ENCODE results near the gene CA11. TPM values are rescaled to one million over a fixed set of nuclear protein-coding genes. Genes with fewer than 3 reads are reported as not detected.

CA11 gene
- total and polyA plus RNA-seq, 2 of the 8 experiments (the other 6 are each of a cell fraction or from before 2014, with no cell fraction given), result 51.7 to 71.4 TPM

DNA sequence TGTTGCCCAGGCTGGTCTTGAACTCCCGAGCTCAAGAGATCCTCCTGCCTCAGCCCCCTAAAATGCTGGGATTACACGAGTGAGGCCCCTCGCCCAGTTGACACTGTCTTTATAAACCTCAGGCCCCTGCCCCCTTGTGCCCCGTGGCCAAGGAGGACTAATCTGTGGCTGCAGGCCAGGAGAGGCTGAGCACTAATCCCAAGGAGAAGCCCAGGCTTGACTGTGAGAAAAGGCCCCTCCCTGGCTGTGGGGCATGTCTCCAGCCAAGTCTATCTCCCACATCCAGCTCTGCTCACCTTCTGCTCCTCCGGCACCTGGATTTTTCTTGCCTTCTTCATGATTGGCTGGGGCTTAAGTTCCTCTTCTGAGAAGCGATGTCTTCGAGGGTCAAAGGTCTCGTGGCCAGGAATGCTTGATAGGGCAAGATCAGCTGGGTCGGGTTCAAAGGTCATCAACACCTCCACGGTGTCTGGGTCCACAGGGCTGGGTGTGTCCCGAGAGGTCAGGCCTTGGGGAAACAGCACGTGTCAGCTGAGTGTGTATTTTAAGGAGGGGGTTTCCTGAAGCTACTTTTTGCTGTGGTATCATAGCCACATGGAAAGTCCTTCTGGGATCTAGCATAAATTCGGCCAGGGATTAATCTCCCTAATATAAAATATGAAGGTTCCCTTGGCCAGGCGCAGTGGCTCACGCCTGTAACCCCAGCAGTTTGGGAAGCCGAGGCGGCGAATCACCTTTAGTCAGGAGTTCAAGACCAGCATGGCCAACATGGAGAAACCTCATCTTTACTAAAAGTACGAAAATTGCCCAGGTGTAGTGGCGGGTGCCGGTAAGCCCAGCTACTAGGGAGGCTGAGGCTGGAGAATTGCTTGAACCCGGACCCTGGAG is 12.6 kb downstream of the CA11 start:
- no peak for FAIRE-seq
- H2AFZ ChIP-seq (ENCODE audit: low read length), result no peak overlapping the region
- 0 out of 2 replicates have a peak overlapping the region, but pooled peaks have one; percentile 21 for H2BK15ac ChIP-seq (ENCODE audit: low read length)
- no peak for TF ChIP-seq GTF2F1 (IDR thresholded peaks at IDR 0.05; ENCODE audit: borderline replicate concordance, low read depth, low read length)
- no peak for TF ChIP-seq GABPA (IDR thresholded peaks at IDR 0.05; ENCODE audit: borderline replicate concordance, insufficient read depth, low read length)
- no peak overlapping the region for H4K5ac ChIP-seq (ENCODE audit: insufficient read length, low read depth, low read length)
- H3K23ac ChIP-seq (ENCODE audit: insufficient read length), result no peak overlapping the region
- H3K27ac ChIP-seq (ENCODE audit: low read depth, low read length), result no peak overlapping the region
- no peak overlapping the region for H2BK5ac ChIP-seq (ENCODE audit: low read depth, low read length)
- WGBS, 2 experiments (ENCODE audit: extremely low coverage in 1 of 2, insufficient coverage in 1 of 2, insufficient read length in 1 of 2, insufficient replicate concordance in 2 of 2, low coverage in 1 of 2, low lambda C conversion rate in 2 of 2, missing lambda C conversion rate in 1 of 2), result 91% methylated on average over 22 of the region's 22 CpGs; no CpG with 5 or more reads in 1 of the 2 experiments
- H4K8ac ChIP-seq (ENCODE audit: extremely low read depth, insufficient read depth, low read length), result no peak overlapping the region
- peak overlapping the region; percentile 50 to 94; a peak in 1 of 4 replicates for H3K4me2 ChIP-seq (ENCODE audit: insufficient read depth in 1 of 2, low read depth in 2 of 2, low read length in 2 of 2)
- H3K4me1 ChIP-seq (replicated peaks in 1 of 4; ENCODE audit: control insufficient read depth in 3 of 4, insufficient read depth in 4 of 4, low read length in 3 of 4), result peaks cover 5 to 30% (median 22%) of the 10 kb centered on the region in 4 experiments
- H2BK12ac ChIP-seq (ENCODE audit: low read depth, low read length), result 0 out of 2 replicates have a peak overlapping the region, but pooled peaks have one; percentile 7
- peaks cover 0 to 8% of the 10 kb centered on the region in 2 experiments for H4K20me1 ChIP-seq (replicated peaks in 1 of 2; ENCODE audit: control insufficient read depth in 1 of 2, insufficient read depth in 2 of 2, low read length in 2 of 2)
- H2BK120ac ChIP-seq (replicated peaks; ENCODE audit: low read depth, low read length), result no peak overlapping the region
- H3K9ac ChIP-seq (replicated peaks in 1 of 4; ENCODE audit: extremely low read depth in 1 of 4, low read depth in 3 of 4, low read length in 3 of 4), result no peak overlapping the region
- H3K79me2 ChIP-seq (ENCODE audit: control insufficient read depth in 1 of 2, insufficient read depth in 2 of 2, low read length in 2 of 2), result no peaks in the 10 kb centered on the region
- no peak overlapping the region for H2AK5ac ChIP-seq (ENCODE audit: low read depth, low read length)
- H3K14ac ChIP-seq (ENCODE audit: insufficient read length), result no peak overlapping the region
- no peaks in the 10 kb centered on the region for H3K9me3 ChIP-seq (ENCODE audit: insufficient read depth in 2 of 2, low read depth in 1 of 2, low read length in 1 of 2)
- H4K91ac ChIP-seq (replicated peaks; ENCODE audit: insufficient read length, low read length), result no peak overlapping the region
- H3K56ac ChIP-seq (replicated peaks; ENCODE audit: insufficient read length, low read depth, low read length), result no peak overlapping the region
- H3K23me2 ChIP-seq (ENCODE audit: low read depth, low read length), result peaks cover 30% of the 10 kb centered on the region
- ChIA-PET POLR2A (ENCODE audit: partially characterized antibody) (interaction anchor here (0.6 to 30.9 kb wide), 5 partner anchors 13 to 326 kb away, joined by 3 to 788 read pairs (median 4); partner anchors contain the start of genes CA11, FAM83E, RPL18 and SPACA4), CTCF (ENCODE audit: partially characterized antibody) (interaction anchor here (0.8 to 1.9 kb wide), 8 partner anchors 10 to 210 kb away, joined by 3 to 7 read pairs (median 3); partner anchors contain the start of gene CA11)
- DNase-seq (ENCODE audit: low read depth in 1 of 2, low spot score in 2 of 2), result no peak
- H2BK20ac ChIP-seq (ENCODE audit: low read length), result no peak overlapping the region
- H3K4me3 ChIP-seq (ENCODE audit: extremely low read depth in 1 of 4, insufficient read depth in 2 of 4, low read depth in 3 of 4, low read length in 4 of 4), result no peak overlapping the region
- peaks cover 0 to 2% (median 0%) of the 10 kb centered on the region in 4 experiments; a peak in 2 of 7 replicates for H3K27me3 ChIP-seq (replicated peaks in 1 of 4; ENCODE audit: control insufficient read depth in 3 of 4, extremely low read depth in 1 of 4, insufficient read depth in 3 of 4, low read length in 3 of 4)
- H3K18ac ChIP-seq (ENCODE audit: extremely low read depth, low read length), result no peak overlapping the region; the same call in 1 of the 2 replicates
- H3K4ac ChIP-seq (replicated peaks; ENCODE audit: insufficient read length, low read depth, low read length), result no peak overlapping the region
- H3K79me1 ChIP-seq (ENCODE audit: low read depth, low read length), result no peaks in the 10 kb centered on the region
- H3K36me3 ChIP-seq (ENCODE audit: control insufficient read depth in 2 of 4, insufficient read depth in 4 of 4, low read length in 3 of 4), result 0 out of 8 replicates have a peak, but pooled peaks cover 0 to 5% (median 0%) of the 10 kb centered on the region in 4 experiments

Data from H1 (cell line).